ENCODE data around the gene ARAP2. TPM values are rescaled to one million over a fixed set of nuclear protein-coding genes. Genes with fewer than 3 reads are reported as not detected.
"Not testable (repeated sequence)": the region's sequence is repeated elsewhere in the genome, so short reads cannot be mapped to it uniquely, and the experiment has no call there.

ARAP2 gene
- total RNA-seq, 1 donor from 2014 or later = 26.0 TPM

DNA sequence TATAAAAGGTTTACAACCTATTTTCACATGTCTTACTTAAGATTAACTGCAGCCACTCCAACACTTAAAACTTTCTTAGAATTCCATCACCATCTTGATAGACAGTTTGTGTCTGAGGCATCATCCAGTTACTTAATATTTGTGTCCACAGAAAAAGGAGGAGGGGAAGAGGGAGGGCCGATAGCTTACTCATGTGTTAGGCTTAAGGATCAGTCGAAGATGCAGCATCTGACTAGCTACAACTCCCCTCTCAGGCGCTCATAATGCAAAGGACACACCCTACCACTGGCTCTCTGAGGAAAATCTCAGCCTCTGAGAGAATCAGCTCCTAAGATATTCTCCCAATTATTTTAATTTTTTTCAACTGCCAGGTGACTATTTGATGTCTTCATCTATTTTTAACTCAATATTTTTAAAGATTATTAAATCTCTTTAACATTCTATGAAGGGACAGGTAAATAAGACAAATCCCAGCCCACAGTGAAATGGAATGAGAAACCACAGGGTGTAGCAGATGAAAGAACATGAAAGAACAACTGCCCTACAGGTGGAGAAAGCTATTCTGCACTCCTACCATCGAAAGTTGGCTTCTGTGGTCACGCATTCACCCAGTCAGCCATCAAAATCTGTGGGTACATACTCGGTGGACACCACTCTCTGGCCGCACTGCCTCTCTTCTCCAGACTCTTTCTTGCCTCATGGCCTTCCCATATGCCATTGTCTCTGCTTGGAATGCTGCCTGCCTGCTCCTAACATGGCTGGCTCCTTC is 48.0 kb downstream of the ARAP2 start:
- intact Hi-C loops (cut with DNase I) = no loop called here
- no peak for ATAC-seq
- no peak for DNase-seq (ENCODE audit: low spot score)

- ATAC-seq (no peak), DNase-seq (ENCODE audit: low spot score) (no peak)
- intact Hi-C loops (cut with DNase I) = no loop called here
Observed at GRCh38 chr4:36192922-36193321, 51.4 kb downstream of the ARAP2 start.

GRCh38 chr4:36189511-36190226 is 54.6 kb downstream of the ARAP2 start:
- no peak for DNase-seq (ENCODE audit: low spot score)

DNA sequence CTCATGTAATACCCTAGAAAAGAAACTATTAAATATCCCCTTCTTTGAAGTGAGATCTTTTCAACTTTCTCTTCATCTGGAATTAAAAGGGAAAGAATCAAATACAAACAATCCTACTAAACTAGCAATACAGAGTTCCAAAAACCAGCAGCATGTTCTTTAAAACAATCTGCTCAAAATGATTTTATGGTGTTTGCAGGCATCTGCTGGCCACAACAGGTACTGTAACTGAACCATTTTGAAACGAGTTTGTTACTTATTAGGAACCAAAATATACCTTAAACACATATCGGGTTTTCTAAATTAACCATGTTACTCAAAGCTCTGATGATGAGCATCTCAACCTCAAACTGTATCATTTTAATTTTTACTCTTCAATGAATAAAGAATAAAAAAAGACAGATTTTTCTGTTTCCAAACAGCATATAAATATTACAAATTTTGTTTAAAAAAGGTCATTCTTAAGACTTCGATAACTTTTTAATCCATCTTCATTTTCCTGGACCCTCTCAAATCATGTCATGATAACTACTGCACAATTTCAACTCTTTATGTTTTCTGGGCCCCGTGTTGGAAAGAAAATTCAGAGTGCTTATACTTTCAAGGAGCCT is 56.5 kb downstream of the ARAP2 start:
- DNase-seq (ENCODE audit: low spot score) (no peak), ATAC-seq (no peak)
- intact Hi-C loops (cut with DNase I) = no loop called here

More at GRCh38 chr4:36189511-36190226, 54.6 kb downstream of the ARAP2 start:
- intact Hi-C loops (cut with DNase I) = no loop called here
- ATAC-seq = no peak

GRCh38 chr4:36183665-36184393 is 60.5 kb downstream of the ARAP2 start:
- intact Hi-C loops (cut with DNase I) = no loop called here
- ATAC-seq (no peak), DNase-seq (ENCODE audit: low spot score) (no peak)

DNA sequence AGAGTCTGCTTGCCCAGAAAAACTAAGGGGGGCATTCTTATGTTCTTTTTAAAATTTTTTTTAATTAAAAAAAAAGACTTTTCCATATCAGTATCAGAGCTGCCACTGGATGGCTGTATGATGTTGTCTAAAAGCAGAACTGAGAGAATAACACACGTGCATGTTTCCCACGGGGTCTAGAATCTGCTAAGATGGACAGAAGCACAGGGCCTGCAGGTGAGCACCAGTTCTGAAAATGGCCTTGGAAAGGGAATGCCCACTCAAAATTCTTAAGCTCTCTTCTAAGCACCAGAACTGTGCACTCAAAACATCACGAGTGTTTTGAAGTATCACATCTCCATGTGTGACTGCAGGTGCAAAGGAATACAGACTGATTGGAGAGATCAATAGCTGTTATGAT is 61.1 kb downstream of the ARAP2 start:
- no peak for DNase-seq (ENCODE audit: low spot score)
- ATAC-seq = no peak
- intact Hi-C loops (cut with DNase I) = no loop called here

DNA sequence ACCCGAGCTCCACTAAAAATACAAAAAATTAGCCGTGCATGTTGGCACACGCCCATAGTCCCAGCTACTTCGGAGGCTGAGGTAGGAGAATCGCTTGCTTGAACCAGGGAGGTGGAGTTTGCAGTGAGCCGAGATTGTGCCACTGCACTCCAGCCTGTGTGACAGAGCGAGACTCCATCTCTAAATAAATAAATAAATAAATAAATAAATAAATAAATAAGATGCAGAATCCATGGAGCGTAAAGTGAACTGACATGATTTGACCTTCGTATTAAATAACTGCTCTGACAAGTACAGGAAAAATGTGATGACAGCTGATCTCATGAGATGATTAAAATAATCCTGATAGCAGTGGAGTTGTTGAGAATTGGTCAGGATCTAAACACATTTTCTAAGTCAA is 62.0 kb downstream of the ARAP2 start:
- DNase-seq (ENCODE audit: low spot score); ATAC-seq; intact Hi-C loops (cut with DNase I): not testable (repeated sequence)

DNA sequence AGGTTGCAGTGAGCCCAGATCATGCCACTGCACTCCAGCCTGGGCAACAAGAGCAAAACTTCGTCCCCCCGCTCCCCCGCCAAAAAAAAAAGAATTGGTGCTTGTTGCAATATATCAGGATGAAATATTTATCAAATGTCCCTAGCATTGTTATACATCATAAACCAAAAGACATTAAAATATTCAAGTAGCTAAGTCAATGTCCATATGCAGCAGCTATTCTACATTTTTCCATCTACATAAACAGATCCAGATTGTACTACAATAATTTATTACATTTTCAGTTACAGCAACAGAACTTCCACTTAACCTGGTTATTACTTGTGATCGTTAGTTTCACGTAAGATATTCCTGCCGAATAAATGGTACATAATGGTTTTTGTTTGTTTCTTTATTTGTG is 64.1 kb downstream of the ARAP2 start:
- DNase-seq (ENCODE audit: low spot score) (no peak), ATAC-seq (no peak)
- intact Hi-C loops (cut with DNase I) = no loop called here

- intact Hi-C loops (cut with DNase I) = no loop called here
- ATAC-seq (no peak), DNase-seq (ENCODE audit: low spot score) (no peak)
Observed at GRCh38 chr4:36178484-36178883, 65.8 kb downstream of the ARAP2 start.

GRCh38 chr4:36177946-36178345 is 66.4 kb downstream of the ARAP2 start:
- intact Hi-C loops (cut with DNase I) = no loop called here
- DNase-seq (ENCODE audit: low spot score) = no peak
- no peak for ATAC-seq

DNA sequence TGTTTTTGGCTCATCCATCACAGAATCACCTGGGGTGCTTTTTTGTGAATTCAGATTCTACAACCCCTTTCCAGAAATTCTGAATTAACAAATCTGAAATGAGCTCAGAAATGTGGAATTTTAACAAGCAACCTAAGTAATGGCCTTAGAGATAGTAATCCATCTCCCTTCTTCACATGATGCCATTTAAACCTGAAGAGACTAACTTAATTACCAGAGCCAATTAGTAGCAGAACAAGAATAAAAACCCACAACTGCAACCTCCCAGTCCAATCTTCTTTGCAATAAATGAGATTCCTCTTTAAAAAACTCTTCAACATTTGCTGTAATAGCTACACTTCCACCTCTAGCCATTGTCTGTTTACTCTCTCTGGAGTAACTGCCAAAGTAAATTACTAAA is 69.7 kb downstream of the ARAP2 start:
- ATAC-seq (no peak), DNase-seq (ENCODE audit: low spot score) (no peak)
- intact Hi-C loops (cut with DNase I) = no loop called here

DNA sequence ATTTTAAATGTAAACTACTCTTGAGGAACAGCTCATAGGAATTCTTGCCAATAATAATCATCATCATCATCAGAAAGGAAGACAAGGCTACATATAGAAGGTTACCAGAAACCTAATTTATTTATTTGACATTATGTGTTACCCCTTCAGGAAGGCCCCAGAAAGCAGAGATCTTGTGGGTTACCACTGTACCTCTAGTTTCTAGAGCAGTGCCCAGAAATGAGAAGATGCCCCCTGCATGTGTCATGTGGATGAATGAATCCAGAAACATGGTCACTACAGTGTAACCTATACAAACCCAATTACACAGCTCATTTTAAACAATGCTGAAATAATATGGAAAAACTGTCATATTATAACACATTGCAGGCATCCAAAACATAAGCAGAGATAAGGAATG is 70.4 kb downstream of the ARAP2 start:
- intact Hi-C loops (cut with DNase I) = no loop called here
- DNase-seq (ENCODE audit: low spot score) = no peak
- ATAC-seq = no peak

GRCh38 chr4:36172656-36173055 is 71.7 kb downstream of the ARAP2 start:
- ATAC-seq (no peak), DNase-seq (ENCODE audit: low spot score) (no peak)
- intact Hi-C loops (cut with DNase I) = no loop called here

DNA sequence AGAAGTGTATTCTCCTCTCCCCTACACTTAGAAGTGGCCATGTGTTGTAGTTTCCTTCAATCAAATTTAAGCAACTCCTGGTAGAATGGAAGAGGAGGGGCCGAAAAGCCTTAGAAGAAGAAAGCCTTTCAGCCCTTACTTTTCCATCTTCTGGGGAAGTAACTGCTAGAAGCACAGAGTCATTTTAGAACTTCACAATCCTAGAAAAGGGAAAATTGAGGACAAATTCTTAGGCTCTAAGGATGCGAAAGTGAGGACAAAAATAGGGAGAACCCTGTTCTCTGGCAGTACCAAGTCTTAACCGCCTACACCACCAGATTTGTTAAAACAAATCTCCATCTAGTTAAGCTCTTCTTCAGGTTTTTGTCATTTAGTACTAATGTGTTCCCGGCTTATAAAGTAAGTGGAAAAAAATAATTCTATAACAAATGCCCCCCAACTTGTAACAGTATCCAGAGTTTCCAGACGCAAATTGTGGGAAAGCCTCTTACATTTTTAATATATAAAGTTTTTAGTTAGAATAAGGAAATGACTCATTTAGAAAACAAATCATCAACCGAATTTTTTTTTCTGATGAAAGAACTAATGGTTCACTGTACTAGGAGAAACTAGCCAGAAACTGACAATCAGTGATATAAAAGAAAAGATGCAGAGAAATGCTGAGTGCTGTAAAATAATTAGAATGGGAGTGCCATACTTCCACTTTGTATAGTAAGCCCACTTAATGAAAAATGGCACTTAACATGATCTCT is 76.0 kb downstream of the ARAP2 start:
- DNase-seq (ENCODE audit: low spot score) (no peak), ATAC-seq (no peak)
- intact Hi-C loops (cut with DNase I) = no loop called here

DNA sequence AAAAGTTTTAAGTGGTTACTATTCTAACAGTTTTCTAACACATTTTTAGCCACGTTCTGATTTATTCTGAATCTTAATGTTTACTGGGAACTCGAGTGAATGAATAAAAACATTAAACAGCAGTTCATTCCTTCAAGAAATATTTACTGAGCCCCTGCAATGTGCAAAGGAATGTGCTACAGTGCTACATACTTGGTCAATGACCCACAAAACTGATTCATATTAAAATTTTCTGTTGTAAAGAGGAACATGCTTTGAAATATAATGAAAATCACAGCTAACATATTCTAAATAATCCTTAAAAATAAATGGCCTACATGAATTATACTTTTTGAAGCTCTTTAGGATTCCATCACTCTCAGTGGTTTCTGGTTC is 78.7 kb downstream of the ARAP2 start:
- ATAC-seq (no peak), DNase-seq (ENCODE audit: low spot score) (no peak)
- intact Hi-C loops (cut with DNase I) = no loop called here

DNA sequence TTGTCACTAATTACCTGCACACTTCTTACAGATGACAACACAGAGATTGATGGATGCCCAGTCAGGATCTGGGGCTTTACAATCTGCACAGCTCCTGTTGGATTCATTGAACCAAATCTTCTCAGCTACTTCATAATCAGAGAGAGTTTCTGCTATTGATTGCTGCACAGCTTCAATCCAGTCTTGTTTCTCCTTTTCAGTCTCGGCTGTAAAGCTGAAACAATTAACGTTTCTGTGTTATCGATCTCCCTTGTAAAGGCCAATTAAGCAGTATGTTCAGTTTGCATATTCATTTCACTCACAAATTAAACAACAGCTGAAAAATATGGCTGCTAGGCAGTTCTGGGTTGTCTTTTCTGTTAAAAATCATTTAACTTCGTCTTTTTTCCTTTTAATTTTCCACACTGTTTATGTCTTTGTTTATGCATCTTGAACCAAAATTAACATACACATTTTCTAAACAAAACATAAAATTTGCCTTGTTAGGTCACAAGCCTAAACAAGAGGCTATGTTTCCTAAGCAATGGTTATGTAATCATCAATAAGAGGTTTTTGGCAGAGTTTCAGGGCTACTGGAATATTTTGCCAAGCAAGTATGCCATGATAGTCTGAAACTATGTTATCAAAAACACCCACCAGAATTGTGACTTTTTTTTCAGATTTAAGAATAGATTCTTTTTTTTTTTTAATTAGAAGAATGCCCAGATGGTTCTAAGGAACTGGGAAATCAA is 79.2 kb downstream of the ARAP2 start:
- DNase-seq (ENCODE audit: low spot score) (no peak), ATAC-seq (no peak)
- intact Hi-C loops (cut with DNase I) = no loop called here

DNA sequence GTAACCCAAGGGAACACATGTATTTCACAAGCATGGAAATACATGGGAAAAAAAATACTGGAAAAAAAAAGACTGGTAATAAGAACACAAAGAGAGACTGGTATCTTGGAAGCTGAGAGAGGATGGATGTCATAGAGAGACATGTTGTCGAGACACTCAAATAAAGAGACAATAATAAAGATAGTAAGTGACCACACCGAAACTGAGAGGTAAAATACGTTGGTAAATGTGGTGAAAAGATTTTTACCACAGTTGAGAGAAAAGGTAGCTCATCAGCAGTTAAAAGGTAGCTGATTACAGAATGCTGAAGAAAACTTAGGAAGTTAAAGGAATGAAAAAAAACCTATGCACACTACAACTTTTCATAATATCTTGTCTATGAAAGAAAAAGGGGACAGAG is 81.1 kb downstream of the ARAP2 start:
- ATAC-seq = no peak
- intact Hi-C loops (cut with DNase I) = no loop called here
- DNase-seq (ENCODE audit: low spot score) = no peak

DNA sequence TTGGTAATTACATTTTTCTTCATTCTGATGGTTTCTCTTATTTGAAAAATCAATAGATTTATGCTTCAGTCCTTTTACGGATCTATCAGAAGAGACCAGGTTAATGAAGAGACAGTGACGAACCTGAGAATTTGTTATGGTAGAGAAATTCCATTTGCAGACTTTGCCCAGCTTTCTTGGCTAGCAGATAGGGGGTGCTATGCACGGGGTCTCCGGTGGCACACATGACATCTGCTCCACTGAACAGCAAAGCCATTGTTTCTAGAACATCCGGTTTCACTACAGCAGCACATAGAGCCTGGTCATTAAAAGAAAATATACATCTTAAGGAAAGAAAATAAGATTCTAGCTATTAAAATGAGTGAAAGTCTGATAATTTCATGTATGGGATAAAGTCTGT is 85.1 kb downstream of the ARAP2 start:
- ATAC-seq (no peak), DNase-seq (ENCODE audit: low spot score) (no peak)
- intact Hi-C loops (cut with DNase I) = no loop called here
